Neural progenitor cell (in vitro differentiated cells): ENCODE data around the gene SYT1. TPM values are rescaled to one million over a fixed set of nuclear protein-coding genes. Genes with fewer than 3 reads are reported as not detected.

Experiments
- DNase-seq: peaks from one replicate; pipeline ENCODE4 v3.0.0-alpha.2; 2016; ENCODE audit warnings: low spot score
- H2AFZ ChIP-seq: fragments of 200-600 bp; sonication (generic); replicated peaks from 2 replicates; pipeline ENCODE4 v1.6.1; 2016; ENCODE audit warnings: antibody characterized with exemption
- H3F3A ChIP-seq: fragments of 200-600 bp; sonication (generic); 2 replicates; pipeline ENCODE4 v1.6.1; 2016; ENCODE audit warnings: antibody characterized with exemption, low read depth
- H3K27ac ChIP-seq: fragments of 200-600 bp; sonication (generic); 2 replicates; pipeline ENCODE4 v1.5.1; 2016; ENCODE audit warnings: mild to moderate bottlenecking
- H3K27me3 ChIP-seq: fragments of 200-600 bp; sonication (generic); 2 replicates; pipeline ENCODE4 v1.6.1; 2016; ENCODE audit warnings: mild to moderate bottlenecking, moderate library complexity
- H3K36me3 ChIP-seq: fragments of 200-600 bp; sonication (generic); 2 replicates; pipeline ENCODE4 v1.5.1; 2016
- H3K4me1 ChIP-seq: fragments of 200-600 bp; sonication (generic); 2 replicates; pipeline ENCODE4 v1.6.1; 2016; ENCODE audit warnings: mixed run types
- H3K4me2 ChIP-seq: fragments of 200-600 bp; sonication (generic); 2 replicates; pipeline ENCODE4 v1.6.1; 2016
- H3K4me3 ChIP-seq: fragments of 200-600 bp; sonication (generic); 2 replicates; pipeline ENCODE4 v1.5.1; 2016
- H3K79me2 ChIP-seq: fragments of 200-600 bp; sonication (generic); 2 replicates; pipeline ENCODE4 v1.6.1; 2016; ENCODE audit warnings: low read depth
- H3K9ac ChIP-seq: fragments of 200-600 bp; sonication (generic); 2 replicates; pipeline ENCODE4 v1.6.1; 2016
- H3K9me3 ChIP-seq: fragments of 200-600 bp; sonication (generic); 2 replicates; pipeline ENCODE4 v1.5.1; 2016; ENCODE audit warnings: low read depth
- H4K20me1 ChIP-seq: fragments of 200-600 bp; sonication (generic); 2 replicates; pipeline ENCODE4 v1.6.1; 2016; ENCODE audit warnings: low read depth
- H3K27ac Mint-ChIP-seq: 3 replicates; pipeline ENCODE4 v1.8.0; 2021; ENCODE audit warnings: mixed read lengths
- H3K27me3 Mint-ChIP-seq: 2 replicates; pipeline ENCODE4 v1.8.0; 2022; ENCODE audit warnings: low read depth, mild to moderate bottlenecking, inconsistent platforms, moderate library complexity, mixed read lengths; ENCODE audit not compliant: insufficient read depth
- H3K36me3 Mint-ChIP-seq: 3 replicates; pipeline ENCODE4 v1.8.0; 2021; ENCODE audit warnings: mixed read lengths
- H3K4me1 Mint-ChIP-seq: 3 replicates; pipeline ENCODE4 v1.8.0; 2021; ENCODE audit warnings: mixed read lengths
- H3K4me3 Mint-ChIP-seq: 3 replicates; pipeline ENCODE4 v1.8.0; 2021; ENCODE audit warnings: mild to moderate bottlenecking, moderate library complexity, mixed read lengths
- H3K9me3 Mint-ChIP-seq: 3 replicates; pipeline ENCODE4 v1.8.0; 2020; ENCODE audit warnings: mixed read lengths
- EZH2 ChIP-seq: fragments of 200-600 bp; sonication (generic); IDR thresholded peaks from 2 replicates; pipeline ENCODE4 v1.6.1; 2017; ENCODE audit warnings: antibody characterized with exemption, mild to moderate bottlenecking, moderate library complexity
- EZH2phosphoT487 ChIP-seq: fragments of 200-600 bp; sonication (generic); IDR thresholded peaks from 2 replicates; pipeline ENCODE4 v1.6.1; 2017; ENCODE audit warnings: antibody characterized with exemption
- total RNA-seq: library from RNA; depleted of rRNA; stranded (reverse); fragments of >200 nt; gene quantifications from 2 replicates; pipeline ENCODE4 v1.2.3, GENCODE V29; 2015; ENCODE audit warnings: low replicate concordance
- TF ChIP-seq, protein P1 (sequence below): fragments of 200-600 bp; sonication (generic); IDR thresholded peaks from 2 replicates; pipeline ENCODE4 v1.5.1; 2017; ENCODE audit warnings: antibody characterized with exemption, mild to moderate bottlenecking

SYT1 gene
- total RNA-seq, 1 donor from 2014 or later, result 36.9 TPM

DNA sequence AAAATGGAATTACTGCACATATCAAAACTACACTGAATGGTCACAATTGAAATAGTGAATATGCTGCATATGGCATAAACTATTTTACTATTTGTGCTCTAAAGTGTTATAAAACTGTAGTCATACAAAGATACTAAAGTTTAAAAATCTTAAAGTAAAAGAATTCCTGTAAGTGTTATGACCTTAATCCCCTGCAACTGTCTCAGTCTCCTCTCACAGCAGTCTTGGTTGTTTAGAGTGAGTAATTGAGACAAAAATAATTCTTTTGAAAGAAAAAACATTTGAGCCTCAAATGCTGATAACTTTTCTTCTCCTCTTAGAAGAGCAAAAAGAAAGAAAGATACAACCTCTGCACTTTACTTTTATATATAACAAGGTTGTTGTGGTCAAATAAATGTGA is 99.9 kb downstream of the SYT1 start:
- H3K4me3 Mint-ChIP-seq, result no peak overlapping the region
- no peaks in the 10 kb centered on the region for H3K36me3 Mint-ChIP-seq
- no peak overlapping the region for H3K4me2 ChIP-seq
- DNase-seq, result no peak
- no peaks in the 10 kb centered on the region for H3K9me3 Mint-ChIP-seq
- H3K9ac ChIP-seq, result no peak overlapping the region
- no peaks in the 10 kb centered on the region for H3F3A ChIP-seq
- H4K20me1 ChIP-seq, result no peaks in the 10 kb centered on the region
- H2AFZ ChIP-seq, result no peak overlapping the region
- H3K27me3 Mint-ChIP-seq, result no peaks in the 10 kb centered on the region
- H3K4me1 ChIP-seq, result no peaks in the 10 kb centered on the region
- no peaks in the 10 kb centered on the region for H3K4me1 Mint-ChIP-seq
- H3K4me3 ChIP-seq, result no peak overlapping the region
- H3K36me3 ChIP-seq, result no peaks in the 10 kb centered on the region
- H3K79me2 ChIP-seq, result no peaks in the 10 kb centered on the region
- H3K27ac ChIP-seq, result no peak overlapping the region
- no peaks in the 10 kb centered on the region for H3K27me3 ChIP-seq
- TF ChIP-seq, protein P1, sequence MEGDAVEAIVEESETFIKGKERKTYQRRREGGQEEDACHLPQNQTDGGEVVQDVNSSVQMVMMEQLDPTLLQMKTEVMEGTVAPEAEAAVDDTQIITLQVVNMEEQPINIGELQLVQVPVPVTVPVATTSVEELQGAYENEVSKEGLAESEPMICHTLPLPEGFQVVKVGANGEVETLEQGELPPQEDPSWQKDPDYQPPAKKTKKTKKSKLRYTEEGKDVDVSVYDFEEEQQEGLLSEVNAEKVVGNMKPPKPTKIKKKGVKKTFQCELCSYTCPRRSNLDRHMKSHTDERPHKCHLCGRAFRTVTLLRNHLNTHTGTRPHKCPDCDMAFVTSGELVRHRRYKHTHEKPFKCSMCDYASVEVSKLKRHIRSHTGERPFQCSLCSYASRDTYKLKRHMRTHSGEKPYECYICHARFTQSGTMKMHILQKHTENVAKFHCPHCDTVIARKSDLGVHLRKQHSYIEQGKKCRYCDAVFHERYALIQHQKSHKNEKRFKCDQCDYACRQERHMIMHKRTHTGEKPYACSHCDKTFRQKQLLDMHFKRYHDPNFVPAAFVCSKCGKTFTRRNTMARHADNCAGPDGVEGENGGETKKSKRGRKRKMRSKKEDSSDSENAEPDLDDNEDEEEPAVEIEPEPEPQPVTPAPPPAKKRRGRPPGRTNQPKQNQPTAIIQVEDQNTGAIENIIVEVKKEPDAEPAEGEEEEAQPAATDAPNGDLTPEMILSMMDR, result no peak
- TF ChIP-seq EZH2phosphoT487 (no peak), EZH2 (no peak)
- H3K27ac Mint-ChIP-seq, result no peak overlapping the region
- H3K9me3 ChIP-seq, result no peaks in the 10 kb centered on the region

DNA sequence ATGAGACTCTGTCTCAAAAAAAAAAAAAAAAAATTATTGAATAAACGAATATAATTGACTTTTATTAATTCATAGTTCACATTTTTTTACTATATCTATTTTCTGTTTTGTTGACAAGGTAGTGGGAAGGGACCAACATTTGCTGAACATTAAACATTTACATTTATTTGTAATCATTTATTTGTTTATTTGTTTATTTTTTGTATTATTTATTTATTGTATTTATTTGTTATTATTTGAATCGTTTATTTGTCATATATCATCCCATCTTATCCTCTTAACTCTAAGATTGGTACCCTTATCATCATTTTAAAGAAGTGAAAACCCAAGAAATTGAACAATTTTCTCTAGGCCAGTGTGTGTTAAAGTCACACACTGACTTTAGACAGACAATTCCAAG is 101.5 kb downstream of the SYT1 start:
- Histone ChIP-seq H3K79me2 (no peaks in the 10 kb centered on the region), H3K4me1 (no peaks in the 10 kb centered on the region), H3K4me2 (no peak overlapping the region), H3K27ac (no peak overlapping the region), H3K36me3 (no peaks in the 10 kb centered on the region), H3K27me3 (no peaks in the 10 kb centered on the region), H3K9me3 (no peaks in the 10 kb centered on the region), H4K20me1 (no peaks in the 10 kb centered on the region), H3K4me3 (no peak overlapping the region), H3K9ac (no peak overlapping the region), H3F3A (no peaks in the 10 kb centered on the region), H2AFZ (no peak overlapping the region)
- H3K27me3 Mint-ChIP-seq, result no peaks in the 10 kb centered on the region
- no peak for TF ChIP-seq EZH2phosphoT487
- no peak for TF ChIP-seq EZH2
- TF ChIP-seq, protein P1, result no peak
- H3K9me3 Mint-ChIP-seq, result no peaks in the 10 kb centered on the region
- no peak overlapping the region for H3K4me3 Mint-ChIP-seq
- no peaks in the 10 kb centered on the region for H3K4me1 Mint-ChIP-seq
- no peak for DNase-seq
- H3K27ac Mint-ChIP-seq, result no peak overlapping the region
- H3K36me3 Mint-ChIP-seq, result no peaks in the 10 kb centered on the region

- no peaks in the 10 kb centered on the region for H4K20me1 ChIP-seq
- H3K9ac ChIP-seq, result no peak overlapping the region
- H3K4me2 ChIP-seq, result no peak overlapping the region
- TF ChIP-seq, protein P1, result no peak
- TF ChIP-seq EZH2 (no peak), EZH2phosphoT487 (no peak)
- no peak overlapping the region for H2AFZ ChIP-seq
- H3K4me1 ChIP-seq, result no peaks in the 10 kb centered on the region
- no peaks in the 10 kb centered on the region for H3K79me2 ChIP-seq
- no peaks in the 10 kb centered on the region for H3K9me3 ChIP-seq
- DNase-seq, result no peak
- H3K27ac Mint-ChIP-seq, result no peak overlapping the region
- no peaks in the 10 kb centered on the region for H3K9me3 Mint-ChIP-seq
- H3K4me1 Mint-ChIP-seq, result no peaks in the 10 kb centered on the region
- H3F3A ChIP-seq, result no peaks in the 10 kb centered on the region
- no peaks in the 10 kb centered on the region for H3K36me3 Mint-ChIP-seq
- no peak overlapping the region for H3K27ac ChIP-seq
- H3K27me3 Mint-ChIP-seq, result no peaks in the 10 kb centered on the region
- H3K4me3 ChIP-seq, result no peak overlapping the region
- H3K4me3 Mint-ChIP-seq, result no peak overlapping the region
- no peaks in the 10 kb centered on the region for H3K36me3 ChIP-seq
- H3K27me3 ChIP-seq, result no peaks in the 10 kb centered on the region
Observed at GRCh38 chr12:78966926-78967325, 102.4 kb downstream of the SYT1 start.

GRCh38 chr12:78968226-78968625 is 103.7 kb downstream of the SYT1 start:
- no peaks in the 10 kb centered on the region for H3K36me3 Mint-ChIP-seq
- Histone ChIP-seq H3F3A (no peaks in the 10 kb centered on the region), H2AFZ (no peak overlapping the region), H4K20me1 (no peaks in the 10 kb centered on the region), H3K27ac (no peak overlapping the region), H3K9me3 (no peaks in the 10 kb centered on the region), H3K4me2 (no peak overlapping the region), H3K79me2 (no peaks in the 10 kb centered on the region), H3K9ac (no peak overlapping the region), H3K36me3 (no peaks in the 10 kb centered on the region), H3K27me3 (no peaks in the 10 kb centered on the region), H3K4me1 (no peaks in the 10 kb centered on the region), H3K4me3 (no peak overlapping the region)
- no peak overlapping the region for H3K4me3 Mint-ChIP-seq
- H3K4me1 Mint-ChIP-seq, result no peaks in the 10 kb centered on the region
- H3K27ac Mint-ChIP-seq, result no peak overlapping the region
- no peak for DNase-seq
- TF ChIP-seq EZH2phosphoT487 (no peak), EZH2 (no peak)
- TF ChIP-seq, protein P1, result no peak
- no peaks in the 10 kb centered on the region for H3K27me3 Mint-ChIP-seq
- H3K9me3 Mint-ChIP-seq, result no peaks in the 10 kb centered on the region
